RWPE2 (cell line): ENCODE measurements around the gene STING1.
"Not testable (repeated sequence)": the region's sequence is repeated elsewhere in the genome, so short reads cannot be mapped to it uniquely, and the experiment has no call there.

ENCODE experiments used
- ATAC-seq: fragments of 200-7000 bp; cut with Tn5 transposase; 3 replicates; pipeline ENCODE4 v1.9.1; 2021; ENCODE audit warnings: low read depth
- DNase-seq: peaks from one replicate; pipeline ENCODE4 v3.0.0-alpha.2; 2020; ENCODE audit warnings: low spot score
- H3K27ac ChIP-seq: fragments of 450-650 bp; 2 replicates; pipeline ENCODE4 v1.5.1; 2017; ENCODE audit warnings: mild to moderate bottlenecking; ENCODE audit not compliant: poor library complexity, severe bottlenecking
- H3K27me3 ChIP-seq: fragments of 250-450 bp; sonication (Bioruptor Pico); 2 replicates; pipeline ENCODE4 v1.5.1; 2021; ENCODE audit warnings: mild to moderate bottlenecking, moderate library complexity; ENCODE audit not compliant: insufficient read depth, poor library complexity, severe bottlenecking
- H3K36me3 ChIP-seq: fragments of 250-450 bp; sonication (Bioruptor Pico); 2 replicates; pipeline ENCODE4 v1.5.1; 2020; ENCODE audit warnings: low read depth, mild to moderate bottlenecking, moderate library complexity
- H3K4me1 ChIP-seq: fragments of 250-450 bp; sonication (Bioruptor Pico); 2 replicates; pipeline ENCODE4 v1.5.1; 2021; ENCODE audit warnings: mild to moderate bottlenecking, moderate library complexity; ENCODE audit not compliant: insufficient read depth, poor library complexity, severe bottlenecking
- H3K4me3 ChIP-seq: fragments of 250-450 bp; sonication (Bioruptor Pico); 2 replicates; pipeline ENCODE4 v1.5.1; 2021; ENCODE audit warnings: mild to moderate bottlenecking, moderate library complexity; ENCODE audit not compliant: severe bottlenecking
- H3K9me3 ChIP-seq: fragments of 250-450 bp; sonication (Bioruptor Pico); 2 replicates; pipeline ENCODE4 v1.5.1; 2021; ENCODE audit warnings: mild to moderate bottlenecking, moderate library complexity; ENCODE audit not compliant: severe bottlenecking
- CTCF ChIP-seq: fragments of 450-650 bp; IDR thresholded peaks from one replicate; pipeline ENCODE4 v1.5.1; 2017; ENCODE audit warnings: mild to moderate bottlenecking, moderate library complexity; ENCODE audit not compliant: poor library complexity, severe bottlenecking

STING1 gene

GRCh38 chr5:139482050-139482889 lies at the start of gene STING1:
Gene STING1 (minus strand): TSS chr5:139482758. CDS start chr5:139481704, 1,054 bp downstream.
- ATAC-seq (peak; percentile 86), DNase-seq (peak; percentile 97)
- peaks cover 23% of the 10 kb centered on the region for H3K4me1 ChIP-seq
- H3K27me3 ChIP-seq = no peaks in the 10 kb centered on the region
- peak within 1 kb of the TSS; percentile 28 for H3K4me3 ChIP-seq
- peak; percentile 33 for TF ChIP-seq CTCF
- H3K27ac ChIP-seq = peak within 1 kb of the TSS; percentile 93
- no peaks in the 10 kb centered on the region for H3K9me3 ChIP-seq
- H3K36me3 ChIP-seq = peaks cover 15% of the 10 kb centered on the region

GRCh38 chr5:139531772-139532169 lies 49.2 kb upstream of the STING1 start:
- no peak for ATAC-seq
- no peak for TF ChIP-seq CTCF
- no peak for DNase-seq
- Histone ChIP-seq H3K9me3 (no peaks in the 10 kb centered on the region), H3K4me3 (no peak overlapping the region), H3K4me1 (no peaks in the 10 kb centered on the region), H3K27ac (no peak overlapping the region), H3K36me3 (no peaks in the 10 kb centered on the region), H3K27me3 (no peaks in the 10 kb centered on the region)

GRCh38 chr5:139530079-139530478 lies 47.5 kb upstream of the STING1 start:
- not testable (repeated sequence) for DNase-seq, H3K27me3 ChIP-seq, H3K36me3 ChIP-seq, H3K27ac ChIP-seq, H3K9me3 ChIP-seq, H3K4me1 ChIP-seq, ATAC-seq, H3K4me3 ChIP-seq

GRCh38 chr5:139528695-139529094 lies 46.1 kb upstream of the STING1 start:
- ATAC-seq, H3K4me3 ChIP-seq: not testable (repeated sequence)

GRCh38 chr5:139527896-139528467 lies 45.4 kb upstream of the STING1 start:
- not testable (repeated sequence) for H3K4me1 ChIP-seq, H3K27me3 ChIP-seq, H3K4me3 ChIP-seq, H3K27ac ChIP-seq, H3K36me3 ChIP-seq, H3K9me3 ChIP-seq, DNase-seq, ATAC-seq

More at GRCh38 chr5:139528695-139529094, 46.1 kb upstream of the STING1 start:
- H3K9me3 ChIP-seq, H3K27ac ChIP-seq, H3K4me1 ChIP-seq, H3K36me3 ChIP-seq, H3K27me3 ChIP-seq, DNase-seq: not testable (repeated sequence)

GRCh38 chr5:139527090-139527470 lies 44.5 kb upstream of the STING1 start:
- not testable (repeated sequence) for H3K4me1 ChIP-seq, H3K36me3 ChIP-seq, H3K27ac ChIP-seq, H3K4me3 ChIP-seq, H3K9me3 ChIP-seq, DNase-seq, H3K27me3 ChIP-seq, ATAC-seq

GRCh38 chr5:139526309-139527089 lies 43.9 kb upstream of the STING1 start:
- H3K27me3 ChIP-seq, H3K27ac ChIP-seq, H3K36me3 ChIP-seq, H3K4me1 ChIP-seq, H3K4me3 ChIP-seq, H3K9me3 ChIP-seq, DNase-seq, ATAC-seq: not testable (repeated sequence)

GRCh38 chr5:139525586-139526308 lies 43.2 kb upstream of the STING1 start:
- not testable (repeated sequence) for H3K9me3 ChIP-seq, H3K4me1 ChIP-seq, DNase-seq, ATAC-seq, H3K36me3 ChIP-seq, H3K27ac ChIP-seq, H3K27me3 ChIP-seq, H3K4me3 ChIP-seq
